GM20000 (cell line): Measurements from ENCODE around the gene PHLDB2.

ENCODE experiments used
- DNase-seq: peaks from one replicate; pipeline ENCODE4 v3.0.0; 2012; ENCODE audit warnings: low spot score
- TF ChIP-seq, protein P1 (sequence below): IDR thresholded peaks from 2 replicates; pipeline ENCODE4 v1.5.1; 2012; ENCODE audit warnings: mild to moderate bottlenecking, control low read depth; ENCODE audit errors: extremely low read depth, missing control alignments

PHLDB2 gene

DNA sequence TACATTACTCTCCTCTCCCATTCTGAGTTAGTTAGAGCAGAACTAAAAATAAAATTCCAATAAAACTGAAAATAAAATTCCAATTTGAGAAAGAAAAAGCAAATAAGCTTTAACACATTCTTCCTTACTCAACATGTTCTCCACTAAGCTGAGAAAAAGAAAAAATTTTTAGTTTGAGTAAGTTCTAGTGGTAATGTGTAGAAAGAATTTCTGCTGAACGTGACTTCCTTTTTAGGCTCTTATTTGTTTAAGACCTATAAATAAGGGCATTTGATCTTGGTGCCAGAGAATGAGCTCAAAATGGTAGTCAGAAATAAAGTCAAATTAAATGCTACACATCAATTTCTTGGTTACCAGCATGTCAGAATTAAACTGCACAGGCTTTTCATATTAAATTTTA, 62.1 kb downstream of the PHLDB2 start:
- TF ChIP-seq, protein P1, sequence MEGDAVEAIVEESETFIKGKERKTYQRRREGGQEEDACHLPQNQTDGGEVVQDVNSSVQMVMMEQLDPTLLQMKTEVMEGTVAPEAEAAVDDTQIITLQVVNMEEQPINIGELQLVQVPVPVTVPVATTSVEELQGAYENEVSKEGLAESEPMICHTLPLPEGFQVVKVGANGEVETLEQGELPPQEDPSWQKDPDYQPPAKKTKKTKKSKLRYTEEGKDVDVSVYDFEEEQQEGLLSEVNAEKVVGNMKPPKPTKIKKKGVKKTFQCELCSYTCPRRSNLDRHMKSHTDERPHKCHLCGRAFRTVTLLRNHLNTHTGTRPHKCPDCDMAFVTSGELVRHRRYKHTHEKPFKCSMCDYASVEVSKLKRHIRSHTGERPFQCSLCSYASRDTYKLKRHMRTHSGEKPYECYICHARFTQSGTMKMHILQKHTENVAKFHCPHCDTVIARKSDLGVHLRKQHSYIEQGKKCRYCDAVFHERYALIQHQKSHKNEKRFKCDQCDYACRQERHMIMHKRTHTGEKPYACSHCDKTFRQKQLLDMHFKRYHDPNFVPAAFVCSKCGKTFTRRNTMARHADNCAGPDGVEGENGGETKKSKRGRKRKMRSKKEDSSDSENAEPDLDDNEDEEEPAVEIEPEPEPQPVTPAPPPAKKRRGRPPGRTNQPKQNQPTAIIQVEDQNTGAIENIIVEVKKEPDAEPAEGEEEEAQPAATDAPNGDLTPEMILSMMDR: no peak
- no peak for DNase-seq

DNA sequence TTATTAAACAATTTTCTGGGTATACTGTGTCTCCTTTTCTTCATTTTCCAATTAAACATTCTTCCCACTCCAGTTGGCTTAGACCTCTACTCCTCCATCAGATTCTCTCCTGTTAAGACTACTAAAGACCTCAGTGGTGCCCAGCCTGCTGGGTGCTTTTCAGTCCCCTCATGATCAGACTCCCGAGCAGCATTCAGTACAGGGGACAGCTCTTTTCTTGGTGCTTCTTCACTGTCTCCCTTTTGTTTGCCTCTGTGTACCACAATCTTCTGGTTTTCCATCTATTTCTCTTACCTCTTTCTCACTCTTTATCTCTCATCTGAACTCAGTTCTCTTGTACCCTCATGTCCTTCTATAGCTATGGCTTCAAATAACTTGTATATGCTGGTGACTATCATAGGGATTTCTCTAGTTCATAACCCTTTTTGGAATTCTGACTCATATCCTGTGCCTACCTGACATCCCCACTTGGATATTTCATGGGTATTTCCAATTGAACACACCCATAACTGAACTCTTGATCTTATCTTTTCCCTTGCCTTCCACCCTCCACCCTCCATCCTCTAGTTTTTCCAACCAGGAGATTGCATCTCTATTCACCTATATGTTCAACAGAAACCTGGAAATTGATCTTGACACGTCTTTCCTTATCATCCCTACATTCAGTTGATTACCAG, 64.2 kb downstream of the PHLDB2 start:
- no peak for DNase-seq
- TF ChIP-seq, protein P1: no peak

DNA sequence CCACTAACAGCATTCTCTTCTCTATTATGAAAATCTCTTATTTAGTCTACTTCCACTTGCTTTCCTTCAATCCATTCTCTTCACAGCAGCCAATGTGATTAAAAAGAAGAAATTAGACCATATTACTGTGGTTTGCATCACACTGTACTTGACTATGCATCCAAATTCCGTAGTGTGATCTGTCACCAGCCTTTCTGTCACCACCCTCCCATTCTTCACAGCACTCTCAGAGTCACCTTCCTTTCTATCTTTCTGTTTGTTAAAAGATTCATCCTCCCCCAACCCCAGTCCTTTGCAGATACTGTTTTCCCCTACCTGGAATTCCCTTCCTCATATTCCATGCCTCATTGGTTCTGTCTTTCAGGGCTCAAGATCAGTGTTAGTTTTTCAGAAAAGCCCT, 64.7 kb downstream of the PHLDB2 start:
- DNase-seq: no peak
- TF ChIP-seq, protein P1: no peak

DNA sequence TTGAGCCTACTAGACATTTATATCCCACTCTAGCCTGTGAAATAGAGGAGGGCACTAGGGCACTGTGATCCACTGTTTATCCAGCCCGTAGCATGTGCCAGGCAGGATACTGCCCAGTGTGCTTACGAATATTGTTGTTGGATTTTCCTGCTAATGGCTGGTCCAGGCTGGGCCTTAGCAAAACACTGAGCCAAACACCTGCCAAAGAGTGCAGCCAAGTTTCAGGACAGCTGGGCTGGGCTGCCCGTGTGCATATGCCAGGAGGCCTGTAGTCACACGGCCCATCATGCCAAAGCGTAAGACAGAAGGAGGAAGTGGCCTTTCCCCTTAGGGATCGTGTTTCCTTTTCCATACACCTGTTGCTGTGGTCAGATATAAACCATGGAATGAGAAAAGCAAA, 65.2 kb downstream of the PHLDB2 start:
- TF ChIP-seq, protein P1: no peak
- no peak for DNase-seq

DNA sequence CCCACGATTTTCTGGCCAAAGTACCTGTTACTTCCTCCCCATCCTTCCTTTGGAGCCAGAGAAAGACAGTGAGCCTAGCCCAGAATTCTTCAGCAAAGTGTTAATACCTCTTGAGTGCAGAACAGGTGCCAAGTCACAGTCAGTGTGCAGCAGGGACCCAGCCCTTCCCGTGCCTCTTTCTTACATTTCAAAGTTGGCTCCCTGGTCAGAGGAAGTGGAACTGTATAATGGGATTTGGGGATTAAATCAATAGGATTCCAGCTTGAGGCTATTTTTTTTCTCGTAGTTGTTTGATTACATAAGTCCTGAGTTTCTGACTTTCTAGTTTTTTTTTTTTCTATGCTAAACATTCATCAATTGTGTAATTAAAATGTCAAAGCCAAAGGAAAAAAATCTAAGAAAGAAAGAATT, 67.2 kb downstream of the PHLDB2 start:
- TF ChIP-seq, protein P1: no peak

DNA sequence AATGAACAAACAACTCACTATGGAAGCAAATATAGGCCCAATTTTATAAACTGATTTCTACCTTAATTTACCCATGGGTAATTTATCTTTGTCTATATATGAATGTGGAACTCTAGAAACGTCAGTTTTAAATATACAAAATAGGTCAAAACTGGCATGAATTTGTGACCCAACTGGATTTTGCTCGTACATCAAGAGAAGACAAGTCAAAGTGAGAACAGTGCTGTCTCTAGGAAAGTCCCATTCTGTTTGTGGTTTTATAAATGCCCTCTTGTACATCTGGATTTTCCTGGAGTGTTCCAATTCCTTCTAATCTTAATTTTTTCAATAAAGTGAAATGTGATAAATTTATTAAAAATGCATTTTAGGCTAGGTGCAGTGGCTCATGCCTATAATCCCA, 69.5 kb downstream of the PHLDB2 start:
- TF ChIP-seq, protein P1: no peak
- DNase-seq: no peak

More for the DNA sequence above, 67.2 kb downstream of the PHLDB2 start:
- no peak for DNase-seq

DNA sequence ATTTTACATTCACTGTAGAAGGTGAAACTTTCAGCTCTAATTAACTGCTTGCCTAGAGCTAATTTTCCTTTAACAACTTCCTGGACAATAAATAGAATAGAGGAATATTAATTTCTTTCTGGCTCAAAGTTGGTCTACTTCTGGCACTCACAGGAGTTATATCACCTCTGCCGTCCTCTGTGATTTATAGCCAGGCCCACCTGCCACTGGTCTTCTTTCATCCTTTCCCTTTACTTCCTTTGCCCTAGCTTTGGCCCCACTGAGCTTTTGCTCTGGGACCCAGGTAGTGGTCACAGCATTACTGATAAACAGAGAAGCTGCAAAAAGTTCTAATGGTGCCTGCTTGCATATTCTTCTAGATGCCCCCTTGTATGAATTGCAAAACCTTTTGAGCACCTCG, 70.4 kb downstream of the PHLDB2 start:
- TF ChIP-seq, protein P1: no peak
- DNase-seq: no peak
